Dedifferentiated amniotic fluid mesenchymal stem cell (primary cell): ENCODE results near the gene KCNN3.
"Not testable (repeated sequence)": the region's sequence is repeated elsewhere in the genome, so short reads cannot be mapped to it uniquely, and the experiment has no call there.

Experiments used
- DNase-seq: peaks from one replicate; pipeline ENCODE4 v3.0.0-alpha.2; 2016; ENCODE audit errors: extremely low spot score

Gene KCNN3

DNA sequence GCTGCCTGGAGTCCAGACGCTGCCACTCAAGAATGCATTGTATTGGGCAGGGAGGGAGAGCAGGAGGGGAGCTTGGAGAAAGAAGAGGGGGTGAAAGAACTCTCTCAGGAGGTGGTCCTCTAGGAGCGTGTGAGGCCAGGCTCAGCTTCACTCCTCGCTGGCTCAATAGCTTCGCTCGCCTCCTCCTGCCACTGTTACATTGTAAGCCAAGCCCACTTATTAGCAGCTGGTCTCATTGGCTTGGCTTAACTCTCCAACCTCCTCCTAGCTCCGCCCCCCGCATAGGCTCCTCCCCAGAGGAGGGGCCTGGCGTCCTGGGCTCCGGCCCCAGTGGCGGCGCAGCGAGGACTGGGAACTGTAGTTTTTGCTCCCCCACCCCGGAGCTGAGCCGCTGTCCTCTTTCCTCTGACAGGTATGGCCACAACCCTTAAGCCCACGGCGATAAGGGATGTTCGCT lies at the start of gene KCNN3:
Gene KCNN3, minus strand, starts transcription at position 167 of the 457 bp plus-strand sequence. CDS start 317 bp downstream, outside the sequence.
- DNase-seq, result no peak

- no peak for DNase-seq
Observed at GRCh38 chr1:154913273-154913672, 43.2 kb upstream of the KCNN3 start.

DNA sequence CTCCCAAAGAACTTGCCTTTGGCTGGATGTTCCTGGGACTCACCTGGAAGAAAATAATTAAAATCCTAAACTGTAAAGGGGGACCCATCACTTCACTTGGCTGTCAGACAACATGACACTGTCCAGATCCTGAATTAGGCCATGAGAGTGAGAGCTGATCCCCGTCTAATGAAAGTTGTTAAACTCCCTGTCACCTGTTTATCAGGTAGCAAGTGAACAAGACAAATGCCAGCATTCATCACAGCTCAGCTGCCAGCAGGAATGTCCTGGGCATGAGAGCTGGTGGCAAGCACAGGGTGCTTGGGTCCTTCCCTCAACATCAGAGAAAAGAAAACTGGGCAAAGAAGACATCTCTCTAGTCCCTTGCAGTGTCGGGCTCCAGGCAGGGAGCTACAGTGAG lies 42.7 kb upstream of the KCNN3 start:
- DNase-seq, result no peak

GRCh38 chr1:154911691-154912550 lies 41.8 kb upstream of the KCNN3 start:
- no peak for DNase-seq

GRCh38 chr1:154910851-154911250 lies 40.8 kb upstream of the KCNN3 start:
- DNase-seq, result no peak

DNA sequence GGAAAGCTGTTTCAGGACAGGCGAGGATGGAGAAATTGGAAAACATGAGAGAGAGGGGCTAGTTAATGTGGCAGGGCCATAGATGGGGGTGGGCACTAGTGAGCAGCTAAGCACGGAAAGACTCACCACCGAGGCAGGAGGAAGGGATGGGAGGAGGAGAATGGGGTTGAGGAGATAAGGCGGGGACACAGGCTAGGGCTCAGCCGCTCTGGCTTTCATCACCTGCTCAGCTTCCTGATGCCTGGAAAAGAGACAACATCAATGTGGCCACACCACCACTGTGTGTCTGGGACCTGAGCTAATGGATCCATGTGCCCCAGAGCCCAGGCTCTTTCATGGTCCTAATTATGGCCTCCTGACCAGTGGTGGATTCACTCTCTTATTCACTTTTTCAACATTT lies 38.9 kb upstream of the KCNN3 start:
- DNase-seq, result no peak

DNA sequence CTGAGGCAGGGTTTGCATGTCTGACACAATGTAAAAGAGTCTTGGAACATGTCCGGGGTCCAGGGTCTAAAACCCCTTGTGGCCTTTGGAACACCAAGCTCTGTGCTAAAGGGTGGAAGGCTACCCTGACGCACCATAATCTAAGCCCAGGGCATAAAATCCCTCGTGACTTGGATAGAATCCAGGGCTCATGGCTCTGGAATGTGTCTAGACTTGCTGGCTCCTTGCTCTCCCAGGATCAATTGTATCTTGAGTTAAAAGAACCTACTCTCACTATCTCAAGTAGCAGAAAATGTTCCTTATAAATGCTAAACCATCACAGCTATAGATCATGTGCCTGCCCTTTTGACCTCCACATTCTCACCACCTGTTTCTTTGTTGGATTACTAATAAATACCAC lies 38.0 kb upstream of the KCNN3 start:
- not testable (repeated sequence) for DNase-seq

DNA sequence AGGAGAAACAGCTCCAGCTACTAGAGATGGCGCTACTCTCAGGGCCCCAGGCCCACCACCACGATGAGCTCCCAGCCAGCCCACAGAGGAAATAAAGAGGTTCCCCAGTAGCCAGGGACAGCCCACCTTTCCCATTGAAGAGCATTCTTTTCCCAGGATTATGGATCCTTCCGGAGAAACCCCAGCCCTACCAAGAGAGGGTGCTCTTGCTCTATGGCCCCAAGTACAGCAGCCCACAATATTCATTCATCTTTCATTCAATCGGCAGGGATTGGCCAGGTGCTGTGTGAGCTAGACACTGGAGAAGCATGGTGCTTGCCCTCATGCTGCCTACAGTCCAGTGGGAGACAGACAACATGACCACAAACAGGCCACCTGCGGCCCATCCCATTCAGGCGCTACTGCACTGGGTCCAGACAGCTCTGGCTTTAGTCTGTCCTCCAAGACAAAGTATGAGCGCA lies 36.6 kb upstream of the KCNN3 start:
- DNase-seq, result no peak

GRCh38 chr1:154902938-154903566 lies 33.0 kb upstream of the KCNN3 start:
- DNase-seq, result no peak

DNA sequence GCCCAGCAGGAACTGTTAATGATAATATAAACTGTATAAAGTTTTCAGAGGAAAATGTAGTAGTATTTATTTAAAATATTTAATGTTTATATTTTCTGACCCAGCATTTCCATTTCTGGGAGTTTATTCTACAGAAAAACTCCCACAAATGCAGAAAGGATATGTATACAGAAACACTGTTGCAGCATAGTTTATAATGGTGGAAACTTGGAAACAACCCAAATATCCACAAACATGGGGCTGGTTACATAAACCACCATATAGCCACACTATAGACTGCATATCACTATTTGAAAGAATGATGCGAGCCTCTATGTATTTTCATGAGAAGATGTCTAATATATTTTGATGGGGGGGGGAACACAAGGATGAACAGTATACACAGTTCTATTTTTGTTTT lies 31.5 kb upstream of the KCNN3 start:
- no peak for DNase-seq

GRCh38 chr1:154899041-154899440 lies 29.0 kb upstream of the KCNN3 start:
- no peak for DNase-seq

DNA sequence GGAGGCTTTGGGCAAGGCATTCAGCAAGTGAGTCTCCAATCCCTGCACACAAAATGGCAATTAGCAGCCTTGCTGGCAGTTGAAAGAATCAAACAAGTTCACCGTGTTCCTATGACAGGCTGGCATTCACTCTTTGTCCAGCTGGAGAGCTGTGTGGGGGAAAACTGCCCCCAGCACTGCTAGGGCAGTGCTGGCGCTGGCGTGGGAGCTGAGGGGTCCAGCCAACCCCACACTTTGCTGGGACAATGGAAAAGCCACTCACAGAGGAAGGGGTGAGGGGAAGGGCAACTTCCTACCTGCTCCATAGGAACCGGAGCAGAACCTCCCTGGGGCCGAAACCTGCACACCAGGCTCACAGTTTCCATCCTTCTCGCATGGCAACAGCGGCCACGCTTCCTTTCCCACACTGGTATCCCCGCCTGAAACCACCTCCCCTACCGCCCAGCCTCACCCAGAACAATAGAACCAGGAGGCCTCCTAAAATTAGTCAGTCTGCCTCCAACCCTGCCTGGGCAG lies 26.7 kb upstream of the KCNN3 start:
- DNase-seq, result no peak

GRCh38 chr1:154895798-154896197 lies 25.7 kb upstream of the KCNN3 start:
- no peak for DNase-seq

- DNase-seq, result no peak
Observed at GRCh38 chr1:154891452-154891851, 21.4 kb upstream of the KCNN3 start.

GRCh38 chr1:154888757-154889156 lies 18.7 kb upstream of the KCNN3 start:
- no peak for DNase-seq

DNA sequence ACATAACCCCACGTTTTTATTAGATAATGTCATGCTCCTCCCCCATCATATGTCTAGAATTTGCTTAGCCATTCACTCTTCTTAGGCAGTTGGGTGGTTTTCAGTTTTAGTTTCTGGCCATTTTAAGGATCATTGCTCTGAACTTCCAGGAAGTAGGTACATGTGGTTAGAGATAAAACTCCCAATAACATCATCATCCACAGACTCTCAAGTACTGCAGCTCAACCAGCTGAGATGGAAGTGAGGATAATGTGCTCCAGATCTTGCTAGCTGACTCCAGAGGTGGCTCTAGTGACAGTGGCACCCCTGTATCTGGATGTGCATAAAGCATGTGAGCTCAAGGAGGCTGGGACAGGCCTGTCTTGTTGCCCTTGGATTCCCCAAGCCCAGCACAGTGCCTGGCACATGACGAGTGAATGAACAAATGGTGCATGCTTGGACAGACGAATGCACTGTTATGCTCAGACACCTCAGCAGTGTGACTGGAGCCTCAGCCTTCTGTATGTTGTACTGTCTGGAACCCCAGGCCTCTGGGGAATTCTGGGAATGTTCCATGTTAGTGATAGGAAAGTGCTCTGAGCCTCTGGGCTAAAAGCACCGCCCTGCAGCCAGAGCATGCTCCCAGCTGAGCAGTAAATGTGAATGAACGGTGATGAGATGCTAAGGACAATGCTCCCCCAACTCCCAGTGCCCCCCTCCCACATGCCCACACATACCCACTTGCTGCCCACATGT lies 16.4 kb upstream of the KCNN3 start:
- DNase-seq, result no peak

DNA sequence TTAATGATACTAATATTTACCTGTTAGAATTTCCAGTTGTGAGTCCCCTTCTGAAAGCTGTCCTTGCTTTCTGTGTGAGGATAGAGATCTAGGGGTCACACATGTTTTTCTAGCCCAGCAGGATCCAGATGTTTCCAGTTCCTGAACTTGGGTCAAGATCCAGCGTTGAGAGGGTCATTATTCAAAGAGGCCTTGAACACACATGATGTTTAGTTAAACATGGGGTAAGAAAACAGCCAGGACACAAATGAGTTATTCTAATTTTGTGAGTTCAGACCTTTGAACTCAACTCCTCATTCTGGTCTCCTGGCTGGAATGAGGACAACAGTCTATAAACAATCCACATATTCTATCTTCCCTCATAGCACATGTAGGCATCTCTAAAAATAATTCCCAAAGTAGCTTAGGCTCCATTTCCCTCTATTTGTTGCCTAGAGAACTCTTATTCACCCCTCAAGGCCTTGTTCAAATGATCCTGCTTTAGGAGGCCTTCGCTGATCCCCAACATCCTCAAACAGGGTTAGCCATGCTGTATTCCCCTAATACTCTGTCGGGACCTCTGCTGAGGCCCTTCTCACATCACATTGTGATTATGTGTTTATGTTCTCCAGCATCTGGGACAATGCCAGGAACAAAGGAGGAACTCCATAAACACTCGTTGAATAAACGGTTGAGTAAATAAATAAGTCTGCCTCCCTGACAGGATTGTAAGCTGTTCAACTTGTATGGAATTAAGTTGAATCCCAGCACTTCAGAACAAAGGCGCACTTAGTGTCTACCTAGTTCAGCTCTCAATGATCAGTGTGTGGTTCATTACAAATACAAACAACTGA lies 15.0 kb upstream of the KCNN3 start:
- no peak for DNase-seq

DNA sequence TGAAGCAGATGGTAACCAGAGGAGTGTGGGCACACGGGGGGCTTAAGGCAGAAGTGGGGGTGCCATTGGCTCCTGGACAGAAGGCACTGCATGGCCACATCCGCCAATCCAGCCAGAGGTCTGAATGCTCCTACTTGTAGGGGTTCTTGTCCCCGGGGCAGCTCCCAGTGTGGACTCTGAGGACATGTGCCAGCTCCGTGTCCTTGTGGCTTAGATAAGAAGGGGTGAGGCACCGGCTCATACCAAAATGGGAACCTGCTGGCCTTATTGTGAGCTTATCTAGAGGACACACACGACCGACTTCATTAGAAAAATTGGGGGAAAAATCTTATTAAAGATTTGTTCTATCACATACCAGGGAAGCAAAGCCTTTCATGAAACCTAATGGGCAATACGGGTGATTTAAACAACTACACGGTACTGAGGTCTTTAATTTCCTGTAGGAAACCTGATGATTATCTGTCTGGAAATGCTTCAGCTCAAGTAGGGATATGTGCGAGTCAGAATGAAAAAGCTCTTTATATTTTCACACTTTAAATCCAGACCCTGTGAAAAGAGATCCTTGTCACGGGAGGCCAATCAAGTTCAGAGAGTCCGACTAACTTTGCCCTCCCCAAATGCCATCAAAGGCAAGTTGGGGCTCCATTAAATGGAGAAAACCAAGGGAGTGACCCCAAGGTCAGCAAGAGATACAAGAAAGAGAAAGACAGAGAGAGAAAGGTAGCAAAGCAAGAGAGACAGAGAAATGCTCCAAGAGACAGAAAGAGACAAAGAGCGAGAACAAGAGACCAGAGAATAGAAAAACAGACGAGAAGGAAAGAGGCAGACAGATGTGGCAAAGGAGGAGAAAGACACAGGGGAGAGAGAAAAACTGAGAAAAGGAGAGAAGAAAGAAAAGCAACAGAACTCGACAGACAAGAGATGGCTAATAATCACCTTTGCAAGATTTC lies 14.1 kb upstream of the KCNN3 start:
- DNase-seq, result no peak

GRCh38 chr1:154881820-154882535 lies 11.9 kb upstream of the KCNN3 start:
- no peak for DNase-seq
